Measurements from ENCODE around the gene SVOP.

GRCh38 chr12:108969622-108970021 is 51.2 kb downstream of the SVOP start:
- no peak for TF ChIP-seq POLR2AphosphoS5 (IDR thresholded peaks at IDR 0.05)
- no peak for TF ChIP-seq CTCF (IDR thresholded peaks at IDR 0.05)
